C1 segment of cervical spinal cord (tissue), 14 donors: ENCODE measurements around the gene MUC4.
"Not testable (repeated sequence)": the region's sequence is repeated elsewhere in the genome, so short reads cannot be mapped to it uniquely, and the experiment has no call there.

Source experiments
- DNase-seq, 14 donors: peaks; one replicate each; lab custom pipeline; 2025; lab: John Stamatoyannopoulos, UW

The MUC4 gene

DNA sequence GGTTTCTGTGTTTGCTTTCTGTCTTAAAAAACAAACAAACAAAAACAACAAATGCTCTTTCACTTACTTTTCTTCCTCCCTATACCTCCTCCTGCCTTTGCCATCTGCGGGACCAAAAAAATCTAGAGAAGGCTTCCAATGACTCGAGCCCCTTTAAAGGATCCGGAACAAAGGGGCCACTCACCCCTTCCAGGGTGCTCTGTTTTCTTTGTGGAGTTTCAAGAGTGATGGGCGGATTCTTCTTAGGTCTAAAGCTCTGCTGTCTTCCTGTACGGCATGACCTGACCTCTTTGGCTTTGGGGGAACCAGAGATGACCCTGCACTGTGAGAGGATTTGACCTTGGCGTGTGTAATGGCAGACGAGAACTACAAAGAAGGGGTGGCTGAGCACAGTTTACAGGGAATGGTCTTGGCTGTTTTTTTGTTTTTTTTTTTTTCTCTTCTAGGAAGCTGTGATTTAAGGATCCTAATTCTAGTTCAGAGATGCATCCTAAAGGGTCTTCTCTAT is 93.2 kb downstream of the MUC4 start:
- no peak for DNase-seq

- no peak for DNase-seq
These were observed 93.8 kb downstream of the MUC4 start for GRCh38 chr3:195717852-195718476.

GRCh38 chr3:195717416-195717815 is 94.3 kb downstream of the MUC4 start:
- no peak for DNase-seq

DNA sequence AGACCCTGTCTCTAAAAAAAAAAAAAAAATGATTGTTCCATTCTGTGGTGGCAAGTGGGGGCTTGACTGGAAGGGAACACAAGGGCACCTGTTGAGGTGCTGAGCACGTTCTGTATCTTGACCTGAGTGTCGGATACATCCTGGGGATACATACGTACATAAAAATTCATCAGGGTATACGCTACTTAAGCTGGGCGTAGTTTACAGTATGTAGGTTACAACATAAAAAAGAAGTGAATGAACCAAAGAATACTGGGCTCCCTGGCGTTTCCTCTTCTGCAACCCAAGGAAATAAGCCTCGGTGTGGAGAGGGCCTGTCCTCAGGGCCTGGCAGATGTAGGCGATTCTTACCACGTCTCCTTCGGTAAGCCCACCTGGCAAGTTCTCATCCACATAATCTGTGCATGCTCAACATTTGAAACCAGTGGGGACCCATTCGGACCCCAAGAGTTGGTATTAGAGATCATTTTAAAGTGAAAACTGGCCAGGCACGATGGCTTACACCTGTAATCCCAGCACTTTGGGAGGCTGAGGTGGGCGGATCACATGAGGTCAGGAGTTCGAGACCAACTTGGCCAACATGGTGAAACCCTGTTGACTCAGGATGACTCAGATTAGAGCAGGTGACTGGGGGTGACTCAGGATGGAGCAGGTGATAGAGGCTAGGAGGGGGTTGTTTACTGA is 96.0 kb downstream of the MUC4 start:
- DNase-seq, result no peak

DNA sequence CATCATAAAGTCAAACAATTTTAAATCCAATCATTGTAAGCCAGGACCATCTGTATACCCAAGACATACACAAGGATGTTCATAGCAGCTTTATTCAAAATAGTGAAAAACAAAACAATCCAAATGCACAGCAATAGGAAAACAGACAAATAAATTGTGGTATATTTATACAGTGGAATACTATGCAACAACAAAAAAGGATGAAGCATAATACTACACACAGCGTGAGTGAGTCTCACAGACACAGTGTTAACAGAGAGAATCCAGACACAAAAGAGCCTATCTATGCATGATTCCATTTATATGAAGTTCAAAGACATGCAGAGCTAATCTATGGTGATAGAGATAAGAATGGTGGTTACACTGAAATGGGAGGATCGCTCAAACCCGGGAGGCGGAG is 96.6 kb downstream of the MUC4 start:
- DNase-seq, result no peak

DNA sequence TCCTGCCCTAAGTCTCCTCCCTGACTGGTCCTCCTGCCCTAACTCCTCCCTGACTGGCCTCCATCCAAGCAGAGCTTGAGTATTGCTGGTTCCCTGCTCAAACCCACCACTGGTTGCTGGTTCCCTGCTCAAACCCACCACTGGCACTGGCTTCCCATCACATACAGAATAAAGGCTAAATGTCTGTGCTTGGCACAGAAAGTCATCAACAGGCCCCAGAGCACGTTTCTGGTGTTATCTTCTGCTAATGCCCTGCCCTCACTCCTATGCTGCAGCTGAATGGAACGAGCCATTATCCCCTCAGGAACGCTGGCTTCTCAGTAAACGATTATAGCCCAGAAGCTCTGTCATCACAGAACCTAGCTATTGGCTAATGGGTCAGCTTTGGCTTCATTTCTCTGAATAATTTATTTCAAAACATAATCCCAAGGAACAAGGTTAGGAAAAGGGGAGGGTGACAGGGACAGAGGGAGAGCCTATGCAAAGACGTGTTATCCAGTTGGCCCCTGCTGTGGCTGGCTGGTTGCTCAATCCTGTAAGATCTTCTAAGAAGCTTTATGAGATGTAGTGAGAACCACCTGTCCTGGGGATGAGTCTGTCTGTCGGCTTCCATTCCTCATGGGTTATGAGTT is 97.2 kb downstream of the MUC4 start:
- no peak for DNase-seq

DNA sequence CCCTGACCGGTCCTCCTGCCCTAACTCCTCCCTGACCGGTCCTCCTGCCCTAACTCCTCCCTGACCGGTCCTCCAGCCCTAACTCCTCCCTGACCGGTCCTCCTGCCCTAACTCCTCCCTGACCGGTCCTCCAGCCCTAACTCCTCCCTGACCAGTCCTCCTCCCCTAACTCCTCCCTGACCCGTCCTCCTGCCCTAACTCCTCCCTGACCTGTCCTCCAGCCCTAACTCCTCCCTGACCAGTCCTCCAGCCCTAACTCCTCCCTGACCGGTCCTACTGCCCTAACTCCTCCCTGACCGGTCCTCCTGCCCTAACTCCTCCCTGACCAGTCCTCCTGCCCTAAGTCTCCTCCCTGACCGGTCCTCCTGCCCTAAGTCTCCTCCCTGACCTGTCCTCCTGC is 98.6 kb downstream of the MUC4 start:
- DNase-seq, result not testable (repeated sequence)

- DNase-seq, result not testable (repeated sequence)
These were observed 99.2 kb downstream of the MUC4 start for GRCh38 chr3:195712535-195712910.

- DNase-seq, result no peak
These were observed 99.8 kb downstream of the MUC4 start for GRCh38 chr3:195711813-195712534.

DNA sequence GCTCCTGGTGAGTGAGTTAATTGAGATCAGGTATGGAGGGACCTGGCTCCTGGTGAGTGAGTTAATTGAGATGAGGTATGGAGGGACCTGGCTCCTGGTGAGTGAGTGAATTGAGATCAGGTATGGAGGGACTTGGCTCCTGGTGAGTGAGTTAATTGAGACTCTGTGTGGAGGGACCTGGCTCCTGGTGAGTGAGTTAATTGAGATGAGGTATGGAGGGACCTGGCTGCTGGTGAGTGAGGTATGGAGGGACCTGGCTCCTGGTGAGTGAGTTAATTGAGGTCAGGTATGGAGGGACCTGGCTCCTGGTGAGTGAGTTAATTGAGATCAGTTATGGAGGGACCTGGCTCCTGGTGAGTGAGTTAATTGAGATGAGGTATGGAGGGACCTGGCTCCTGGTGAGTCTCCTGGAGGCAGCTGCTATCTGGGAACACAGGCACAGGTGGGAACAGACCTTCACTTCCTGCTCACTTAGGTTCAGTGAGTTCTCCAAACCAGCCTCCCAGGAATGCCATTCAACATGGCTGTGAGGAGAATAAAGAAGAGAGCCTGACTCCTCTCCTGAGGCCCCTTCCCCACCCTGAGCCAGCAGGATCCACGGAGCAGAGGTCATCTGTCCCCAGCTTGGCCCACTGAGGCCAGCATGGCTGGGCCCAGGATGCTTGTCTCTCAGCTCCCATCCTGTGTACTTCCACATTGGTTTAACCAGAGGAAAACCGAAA is 100.5 kb downstream of the MUC4 start:
- not testable (repeated sequence) for DNase-seq

GRCh38 chr3:195710126-195710905 is 101.4 kb downstream of the MUC4 start:
- not testable (repeated sequence) for DNase-seq

DNA sequence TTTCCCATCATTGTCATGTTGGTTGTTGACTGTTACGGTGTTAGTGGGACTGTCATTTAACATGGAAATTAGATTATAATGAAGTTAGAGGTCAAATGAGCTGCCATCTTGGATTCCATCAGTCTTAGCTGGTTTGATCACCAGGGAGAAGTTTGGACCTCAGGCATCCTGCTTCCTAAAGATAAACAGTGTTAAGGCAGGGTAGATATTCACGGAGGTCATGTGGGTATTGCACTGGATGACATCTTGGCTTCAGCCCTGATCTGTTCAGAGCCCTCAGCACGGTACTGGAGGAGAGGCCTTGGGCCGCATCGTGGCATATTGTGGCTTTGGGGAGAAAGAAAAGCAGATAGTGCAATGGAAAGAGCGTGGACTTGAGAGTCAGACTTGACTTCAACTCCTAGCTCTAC is 102.0 kb downstream of the MUC4 start:
- DNase-seq, result no peak

DNA sequence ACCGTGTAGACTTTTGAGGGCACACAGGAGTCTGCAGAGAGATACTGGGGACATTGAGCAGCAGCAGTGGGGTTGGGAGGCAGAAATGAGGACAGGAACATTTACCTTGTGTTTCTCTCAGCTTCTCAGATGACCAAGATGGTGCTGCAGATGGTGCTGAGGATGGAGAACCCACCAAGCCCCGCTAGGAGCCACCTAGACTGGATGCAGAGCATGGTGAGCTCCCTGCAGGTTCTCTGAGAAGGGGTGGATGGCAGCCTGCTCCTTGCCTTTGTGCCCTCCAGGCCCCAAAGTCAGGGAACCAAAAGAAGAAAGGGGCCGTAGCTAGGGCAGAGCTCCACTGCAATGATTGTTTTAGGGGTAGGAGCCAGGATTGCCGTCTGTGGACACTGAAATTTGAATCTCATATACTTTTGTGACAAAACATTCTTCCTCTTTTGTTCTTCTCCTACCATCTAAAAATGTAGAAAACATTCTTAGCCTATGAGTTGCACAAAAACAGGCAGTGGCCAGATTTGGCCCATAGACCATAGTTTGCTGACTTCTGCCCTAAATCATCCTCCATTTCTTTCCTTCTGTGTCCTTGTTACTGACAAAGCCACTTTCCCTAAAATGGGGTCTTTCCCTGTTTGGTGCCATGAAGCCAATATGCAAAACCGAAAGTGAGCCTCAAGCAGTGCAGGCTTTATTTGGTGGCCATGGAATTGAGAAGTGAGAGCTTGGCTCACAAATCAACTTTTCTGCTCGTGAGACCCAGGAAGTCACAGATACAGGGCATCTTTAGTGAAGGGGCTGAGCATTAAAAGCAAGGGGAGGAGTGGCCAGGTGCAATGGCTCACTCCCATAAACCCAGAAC is 102.9 kb downstream of the MUC4 start:
- DNase-seq, result no peak

DNA sequence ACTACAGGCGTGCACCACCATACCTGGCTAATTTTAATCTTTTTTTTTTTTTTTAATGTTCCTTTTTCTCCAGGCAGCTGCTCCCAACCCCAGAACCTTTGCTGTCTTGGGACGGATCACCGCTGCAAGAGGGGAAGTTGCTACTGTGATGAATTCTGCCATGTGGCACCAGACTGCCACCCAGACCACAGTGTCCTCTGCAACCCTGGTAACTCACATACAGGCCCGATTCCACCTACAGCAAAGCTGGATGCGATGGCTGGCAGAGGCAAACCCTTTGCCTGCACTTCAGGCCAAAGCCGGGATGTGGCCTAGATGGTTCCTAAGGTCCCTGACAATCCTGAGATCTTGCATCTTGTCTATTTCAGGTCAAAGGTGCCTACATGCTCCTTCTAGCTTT is 103.7 kb downstream of the MUC4 start:
- DNase-seq, result no peak

GRCh38 chr3:195705081-195705991 is 106.4 kb downstream of the MUC4 start:
- no peak for DNase-seq

GRCh38 chr3:195704433-195704999 is 107.2 kb downstream of the MUC4 start:
- no peak for DNase-seq

DNA sequence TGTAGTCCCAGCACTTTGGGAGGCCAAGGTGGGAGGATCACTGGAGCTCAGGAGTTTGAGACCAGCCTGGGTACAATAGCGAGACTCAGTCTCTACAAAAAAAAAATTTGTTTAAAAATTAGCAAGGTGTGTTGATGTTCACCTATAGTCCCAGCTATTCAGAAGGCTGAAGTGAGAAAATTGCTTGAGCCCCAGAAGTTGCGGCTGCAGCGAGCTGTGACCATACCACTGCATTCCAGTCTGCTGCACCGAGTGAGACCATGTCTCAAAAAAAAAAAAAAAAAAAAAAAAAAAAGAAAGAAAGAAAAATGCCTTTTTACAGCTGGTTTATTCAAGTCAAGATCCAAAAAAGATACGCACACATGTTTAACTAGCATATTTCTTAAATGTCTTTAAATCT is 108.0 kb downstream of the MUC4 start:
- DNase-seq, result no peak
